H9 (cell line): ENCODE results near the gene NDUFC2. TPM values are rescaled to one million over a fixed set of nuclear protein-coding genes. Genes with fewer than 3 reads are reported as not detected.

Source experiments
- DNase-seq: peaks from one replicate; pipeline ENCODE4 v3.0.0-alpha.2; 2017
- H2AFZ ChIP-seq: one replicate; pipeline ENCODE4 v1.6.1; 2013; ENCODE audit warnings: mild to moderate bottlenecking, low read length, control low read depth, moderate library complexity
- H2AK5ac ChIP-seq: 2 replicates; pipeline ENCODE4 v1.6.1; 2013; ENCODE audit warnings: low read length, control low read depth, mixed read lengths; ENCODE audit not compliant: insufficient read length
- H2BK120ac ChIP-seq: one replicate; pipeline ENCODE4 v1.6.1; 2013; ENCODE audit warnings: low read depth, mild to moderate bottlenecking, low read length, control low read depth, inconsistent platforms; ENCODE audit not compliant: poor library complexity, severe bottlenecking
- H2BK12ac ChIP-seq: 2 replicates; pipeline ENCODE4 v1.6.1; 2013; ENCODE audit warnings: low read length, control low read depth, mixed read lengths, low read depth; ENCODE audit not compliant: insufficient read length
- H2BK15ac ChIP-seq: 2 replicates; pipeline ENCODE4 v1.6.1; 2013; ENCODE audit warnings: low read depth, low read length, control low read depth
- H2BK20ac ChIP-seq: one replicate; pipeline ENCODE4 v1.6.1; 2013; ENCODE audit warnings: low read depth, mild to moderate bottlenecking, low read length, control low read depth, inconsistent platforms; ENCODE audit not compliant: poor library complexity, severe bottlenecking
- H2BK5ac ChIP-seq: 2 replicates; pipeline ENCODE4 v1.6.1; 2013; ENCODE audit warnings: low read length, control low read depth, mixed read lengths; ENCODE audit not compliant: insufficient read length
- H3K14ac ChIP-seq: 2 replicates; pipeline ENCODE4 v1.6.1; 2013; ENCODE audit warnings: low read length, control low read depth; ENCODE audit not compliant: insufficient read depth
- H3K18ac ChIP-seq: 2 replicates; pipeline ENCODE4 v1.6.1; 2013; ENCODE audit warnings: low read depth, mild to moderate bottlenecking, mixed read lengths, low read length, control low read depth; ENCODE audit not compliant: insufficient read length
- H3K23ac ChIP-seq: 2 replicates; pipeline ENCODE4 v1.6.1; 2013; ENCODE audit warnings: low read length, control low read depth, mixed read lengths, low read depth; ENCODE audit not compliant: insufficient read length
- H3K23me2 ChIP-seq: 2 replicates; pipeline ENCODE4 v1.6.1; 2013; ENCODE audit warnings: low read depth, mild to moderate bottlenecking, mixed read lengths, low read length, control low read depth; ENCODE audit not compliant: insufficient read length, poor library complexity, severe bottlenecking
- H3K27ac ChIP-seq: 2 replicates; pipeline ENCODE4 v1.5.1; 2013; ENCODE audit warnings: low read length, control low read depth, mixed read lengths, low read depth; ENCODE audit not compliant: insufficient read length
- H3K27me3 ChIP-seq: 2 replicates; pipeline ENCODE4 v1.6.1; 2013; ENCODE audit warnings: low read length, control low read depth, inconsistent platforms; ENCODE audit not compliant: insufficient read depth
- H3K4ac ChIP-seq: 2 replicates; pipeline ENCODE4 v1.6.1; 2013; ENCODE audit warnings: low read depth, mild to moderate bottlenecking, control low read depth, inconsistent platforms, low read length, moderate library complexity
- H3K4me1 ChIP-seq: 2 replicates; pipeline ENCODE4 v1.6.1; 2013; ENCODE audit warnings: low read length, control low read depth, inconsistent platforms; ENCODE audit not compliant: insufficient read depth
- H3K4me2 ChIP-seq: 2 replicates; pipeline ENCODE4 v1.6.1; 2013; ENCODE audit warnings: low read length, control low read depth, mixed read lengths; ENCODE audit not compliant: insufficient read length, insufficient read depth
- H3K56ac ChIP-seq: 2 replicates; pipeline ENCODE4 v1.6.1; 2013; ENCODE audit warnings: low read depth, mild to moderate bottlenecking, mixed read lengths, low read length, control low read depth; ENCODE audit not compliant: insufficient read length
- H3K79me1 ChIP-seq: 2 replicates; pipeline ENCODE4 v1.6.1; 2013; ENCODE audit warnings: low read depth, mild to moderate bottlenecking, moderate library complexity, low read length, control low read depth, inconsistent platforms; ENCODE audit not compliant: insufficient read depth, poor library complexity, severe bottlenecking
- H3K79me2 ChIP-seq: 2 replicates; pipeline ENCODE4 v1.6.1; 2013; ENCODE audit warnings: low read length, control low read depth, inconsistent platforms; ENCODE audit not compliant: insufficient read depth
- H3K9ac ChIP-seq: 2 replicates; pipeline ENCODE4 v1.6.1; 2013; ENCODE audit warnings: low read length, control low read depth, mixed read lengths; ENCODE audit not compliant: insufficient read length; ENCODE audit errors: extremely low read depth
- H3K9me3 ChIP-seq: one replicate; pipeline ENCODE4 v1.6.1; 2013; ENCODE audit warnings: low read depth, low read length, inconsistent platforms; ENCODE audit not compliant: control insufficient read depth
- H3T11ph ChIP-seq: one replicate; pipeline ENCODE4 v1.6.1; 2013; ENCODE audit warnings: mild to moderate bottlenecking, low read length, control low read depth, inconsistent platforms
- H4K20me1 ChIP-seq: one replicate; pipeline ENCODE4 v1.6.1; 2013; ENCODE audit not compliant: control insufficient read depth, insufficient read length, insufficient read depth
- H4K5ac ChIP-seq: 2 replicates; pipeline ENCODE4 v1.6.1; 2013; ENCODE audit warnings: low read depth, mild to moderate bottlenecking, mixed read lengths, low read length, control low read depth; ENCODE audit not compliant: insufficient read length
- H4K8ac ChIP-seq: replicated peaks from 2 replicates; pipeline ENCODE4 v1.6.1; 2013; ENCODE audit warnings: low read length, control low read depth, mixed read lengths, low read depth; ENCODE audit not compliant: insufficient read length
- H4K91ac ChIP-seq: 2 replicates; pipeline ENCODE4 v1.6.1; 2013; ENCODE audit warnings: low read depth, mild to moderate bottlenecking, moderate library complexity, mixed read lengths, low read length, control low read depth; ENCODE audit not compliant: insufficient read length
- H3K27ac Mint-ChIP-seq, 3 experiments: 2 replicates in 2 of 3; 3 replicates in 1 of 3; pipeline ENCODE4 v1.8.0; 2020 to 2021; ENCODE audit warnings: mixed read lengths in 3 of 3, mild to moderate bottlenecking in 1 of 3, moderate library complexity in 1 of 3
- H3K27me3 Mint-ChIP-seq: 2 replicates; pipeline ENCODE4 v1.8.0; 2021; ENCODE audit warnings: low read depth, mild to moderate bottlenecking, moderate library complexity, mixed read lengths
- H3K36me3 Mint-ChIP-seq, 3 experiments: 2 replicates in 2 of 3; 3 replicates in 1 of 3; pipeline ENCODE4 v1.8.0; 2020 to 2021; ENCODE audit warnings: low read depth in 3 of 3, mixed read lengths in 3 of 3; ENCODE audit not compliant: insufficient read depth in 1 of 3
- H3K4me1 Mint-ChIP-seq, 2 experiments: 2 replicates each; pipeline ENCODE4 v1.8.0; 2020; ENCODE audit warnings: mixed read lengths in 2 of 2
- H3K4me3 Mint-ChIP-seq, 2 experiments: 2 replicates in 1 of 2; 3 replicates in 1 of 2; pipeline ENCODE4 v1.8.0; 2020 to 2021; ENCODE audit warnings: mild to moderate bottlenecking in 2 of 2, mixed read lengths in 2 of 2, moderate library complexity in 1 of 2
- H3K9me3 Mint-ChIP-seq, 2 experiments: 2 replicates in 1 of 2; 3 replicates in 1 of 2; pipeline ENCODE4 v1.8.0; 2020; ENCODE audit warnings: mild to moderate bottlenecking in 2 of 2, mixed read lengths in 2 of 2, moderate library complexity in 1 of 2
- WGBS: extraction: QIAGEN DNeasy Blood & Tissue Kit; methylation state at CpG from one replicate; pipeline ENCODE4 v1.1.7; 2013; ENCODE audit warnings: missing lambda C conversion rate, low lambda C conversion rate, mixed read lengths; ENCODE audit not compliant: insufficient read length; ENCODE audit errors: extremely low coverage; 5-methylcytosine and 5-hydroxymethylcytosine counted together
- total RNA-seq: library from RNA; stranded (reverse); gene quantifications from 2 replicates; pipeline ENCODE4 v1.2.1, GENCODE V29; 2021
- TF ChIP-seq, protein P1 (sequence below): fragments of 200-600 bp; sonication (generic); conservative IDR thresholded peaks from 3 replicates; pipeline ENCODE4 v1.8.0; 2021; ENCODE audit warnings: antibody characterized with exemption, mild to moderate bottlenecking

The NDUFC2 gene
- total RNA-seq, 1 experiment from 2014 or later, result 247 TPM

DNA sequence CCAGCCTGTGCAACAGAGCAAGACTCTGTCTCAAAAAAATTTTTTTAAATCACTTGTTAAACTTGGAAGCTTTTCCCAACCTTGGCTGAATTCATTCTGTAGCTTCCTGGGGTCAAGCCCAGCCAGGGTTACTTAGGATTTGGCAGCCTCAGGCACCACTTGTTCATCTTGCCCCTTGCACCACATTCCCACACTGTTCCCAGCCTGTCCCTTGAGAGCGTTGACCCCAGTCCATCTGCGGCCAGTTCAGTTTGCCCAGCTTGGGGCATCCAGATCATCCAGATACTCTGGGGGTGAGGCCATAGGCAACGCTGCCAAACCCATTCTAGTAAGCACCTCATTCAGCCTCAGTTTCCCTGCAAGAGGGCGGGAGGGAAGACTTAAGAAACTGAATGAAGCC lies 24.7 kb downstream of the NDUFC2 start:
- no peaks in the 10 kb centered on the region for H3K79me1 ChIP-seq
- no peaks in the 10 kb centered on the region for H3K9me3 Mint-ChIP-seq
- H3K9ac ChIP-seq, result no peak overlapping the region
- no peak for DNase-seq
- H3K18ac ChIP-seq, result no peak overlapping the region
- H3K23me2 ChIP-seq, result no peaks in the 10 kb centered on the region
- H3K36me3 Mint-ChIP-seq, result no peaks in the 10 kb centered on the region; a peak in 1 of 7 replicates
- H2AK5ac ChIP-seq, result no peak overlapping the region
- H3K56ac ChIP-seq, result no peak overlapping the region
- H2BK12ac ChIP-seq, result no peak overlapping the region
- no peak overlapping the region for H2BK120ac ChIP-seq
- no peaks in the 10 kb centered on the region for H4K20me1 ChIP-seq
- H3K4ac ChIP-seq, result no peak overlapping the region
- H3K4me1 Mint-ChIP-seq, result peaks cover 10 to 11% of the 10 kb centered on the region in 2 experiments
- H4K91ac ChIP-seq, result no peak overlapping the region
- no peak overlapping the region for H3K27ac ChIP-seq
- H3K14ac ChIP-seq, result no peak overlapping the region
- no peak overlapping the region for H2BK20ac ChIP-seq
- no peak overlapping the region for H3K4me3 Mint-ChIP-seq
- H3K79me2 ChIP-seq, result no peaks in the 10 kb centered on the region
- H3K23ac ChIP-seq, result no peak overlapping the region
- no peak overlapping the region for H3T11ph ChIP-seq
- no peak overlapping the region for H2AFZ ChIP-seq
- TF ChIP-seq, protein P1, sequence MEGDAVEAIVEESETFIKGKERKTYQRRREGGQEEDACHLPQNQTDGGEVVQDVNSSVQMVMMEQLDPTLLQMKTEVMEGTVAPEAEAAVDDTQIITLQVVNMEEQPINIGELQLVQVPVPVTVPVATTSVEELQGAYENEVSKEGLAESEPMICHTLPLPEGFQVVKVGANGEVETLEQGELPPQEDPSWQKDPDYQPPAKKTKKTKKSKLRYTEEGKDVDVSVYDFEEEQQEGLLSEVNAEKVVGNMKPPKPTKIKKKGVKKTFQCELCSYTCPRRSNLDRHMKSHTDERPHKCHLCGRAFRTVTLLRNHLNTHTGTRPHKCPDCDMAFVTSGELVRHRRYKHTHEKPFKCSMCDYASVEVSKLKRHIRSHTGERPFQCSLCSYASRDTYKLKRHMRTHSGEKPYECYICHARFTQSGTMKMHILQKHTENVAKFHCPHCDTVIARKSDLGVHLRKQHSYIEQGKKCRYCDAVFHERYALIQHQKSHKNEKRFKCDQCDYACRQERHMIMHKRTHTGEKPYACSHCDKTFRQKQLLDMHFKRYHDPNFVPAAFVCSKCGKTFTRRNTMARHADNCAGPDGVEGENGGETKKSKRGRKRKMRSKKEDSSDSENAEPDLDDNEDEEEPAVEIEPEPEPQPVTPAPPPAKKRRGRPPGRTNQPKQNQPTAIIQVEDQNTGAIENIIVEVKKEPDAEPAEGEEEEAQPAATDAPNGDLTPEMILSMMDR, result no peak
- H3K9me3 ChIP-seq, result no peaks in the 10 kb centered on the region
- H2BK5ac ChIP-seq, result no peak overlapping the region
- no peak overlapping the region; a peak in 1 of 7 replicates for H3K27ac Mint-ChIP-seq
- H3K27me3 ChIP-seq, result no peaks in the 10 kb centered on the region
- no peak overlapping the region for H3K4me2 ChIP-seq
- no CpG with 5 or more reads among the region's 4 CpGs for WGBS
- H3K27me3 Mint-ChIP-seq, result no peaks in the 10 kb centered on the region
- no peak overlapping the region for H4K5ac ChIP-seq
- peaks cover 5% of the 10 kb centered on the region; the same call in 1 of the 2 replicates for H3K4me1 ChIP-seq
- no peak overlapping the region for H2BK15ac ChIP-seq
- no peak overlapping the region for H4K8ac ChIP-seq
